ENCODE results near the gene PRSS2.

GRCh38 chr7:142790056-142790455, 19.3 kb downstream of the PRSS2 start:
- TF ChIP-seq, protein P1, sequence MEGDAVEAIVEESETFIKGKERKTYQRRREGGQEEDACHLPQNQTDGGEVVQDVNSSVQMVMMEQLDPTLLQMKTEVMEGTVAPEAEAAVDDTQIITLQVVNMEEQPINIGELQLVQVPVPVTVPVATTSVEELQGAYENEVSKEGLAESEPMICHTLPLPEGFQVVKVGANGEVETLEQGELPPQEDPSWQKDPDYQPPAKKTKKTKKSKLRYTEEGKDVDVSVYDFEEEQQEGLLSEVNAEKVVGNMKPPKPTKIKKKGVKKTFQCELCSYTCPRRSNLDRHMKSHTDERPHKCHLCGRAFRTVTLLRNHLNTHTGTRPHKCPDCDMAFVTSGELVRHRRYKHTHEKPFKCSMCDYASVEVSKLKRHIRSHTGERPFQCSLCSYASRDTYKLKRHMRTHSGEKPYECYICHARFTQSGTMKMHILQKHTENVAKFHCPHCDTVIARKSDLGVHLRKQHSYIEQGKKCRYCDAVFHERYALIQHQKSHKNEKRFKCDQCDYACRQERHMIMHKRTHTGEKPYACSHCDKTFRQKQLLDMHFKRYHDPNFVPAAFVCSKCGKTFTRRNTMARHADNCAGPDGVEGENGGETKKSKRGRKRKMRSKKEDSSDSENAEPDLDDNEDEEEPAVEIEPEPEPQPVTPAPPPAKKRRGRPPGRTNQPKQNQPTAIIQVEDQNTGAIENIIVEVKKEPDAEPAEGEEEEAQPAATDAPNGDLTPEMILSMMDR (IDR thresholded peaks at IDR 0.05): no peak
- TF ChIP-seq EP300 (IDR thresholded peaks at IDR 0.05): no peak

Measured in gastroesophageal sphincter (tissue), 3 donors.